ENCODE data around the gene EPHB1.

The EPHB1 gene

GRCh38 chr3:135292162-135292561 lies 497.1 kb downstream of the EPHB1 start:
- DNase-seq (ENCODE audit: low spot score) = no peak
- in situ Hi-C loops (cut with MboI; ENCODE audit: low sequenced_read_pairs, unreplicated experiment) = no loop called here
- no peak for TF ChIP-seq CTCF (IDR thresholded peaks at IDR 0.05; ENCODE audit: borderline replicate concordance, control extremely low read depth, extremely low read depth, insufficient read depth, missing control alignments)

- in situ Hi-C loops (cut with MboI; ENCODE audit: low sequenced_read_pairs, unreplicated experiment) = no loop called here
- no peak for TF ChIP-seq CTCF (IDR thresholded peaks at IDR 0.05; ENCODE audit: borderline replicate concordance, control extremely low read depth, extremely low read depth, insufficient read depth, missing control alignments)
- no peak for DNase-seq (ENCODE audit: low spot score)
Observed at GRCh38 chr3:135301670-135302069, 506.6 kb downstream of the EPHB1 start.

- no peak for DNase-seq (ENCODE audit: low spot score)
- no peak for TF ChIP-seq CTCF (IDR thresholded peaks at IDR 0.05; ENCODE audit: borderline replicate concordance, control extremely low read depth, extremely low read depth, insufficient read depth, missing control alignments)
- in situ Hi-C loops (cut with MboI; ENCODE audit: low sequenced_read_pairs, unreplicated experiment) = no loop called here
Observed at GRCh38 chr3:135304378-135304777, 509.3 kb downstream of the EPHB1 start.

Measured in GM13976 (cell line).